NCI-H748 (cell line): Measurements from ENCODE around the gene PDE6C.

Experiments used
- DNase-seq: peaks from one replicate; lab custom pipeline; 2025; ENCODE audit not compliant: unreplicated experiment; lab: John Stamatoyannopoulos, UW

PDE6C gene

GRCh38 chr10:93593749-93594148 is 18.6 kb upstream of the PDE6C start:
- DNase-seq: no peak

GRCh38 chr10:93594518-93594917 is 17.8 kb upstream of the PDE6C start:
- DNase-seq: no peak

- no peak for DNase-seq
Observed at GRCh38 chr10:93595378-93596161, 16.8 kb upstream of the PDE6C start.

GRCh38 chr10:93596539-93596938 is 15.8 kb upstream of the PDE6C start:
- DNase-seq: no peak

GRCh38 chr10:93597075-93597599 is 15.2 kb upstream of the PDE6C start:
- DNase-seq: no peak

GRCh38 chr10:93598157-93598556 is 14.2 kb upstream of the PDE6C start:
- DNase-seq: no peak

- DNase-seq: no peak
Observed at GRCh38 chr10:93599335-93599734, 13.0 kb upstream of the PDE6C start.

- DNase-seq: no peak
Observed at GRCh38 chr10:93599778-93600177, 12.6 kb upstream of the PDE6C start.

GRCh38 chr10:93600446-93601145 is 11.7 kb upstream of the PDE6C start:
- peak; percentile 46 for DNase-seq

- DNase-seq: peak; percentile 46
Observed at GRCh38 chr10:93601146-93601773, 11.1 kb upstream of the PDE6C start, which contains the start of gene RBP4. TSS of gene RBP4 (minus strand) at chr10:93601235. CDS start at chr10:93601028, 207 bp downstream.

- no peak for DNase-seq
Observed at GRCh38 chr10:93601774-93602162, 10.6 kb upstream of the PDE6C start.

GRCh38 chr10:93603023-93603422 is 9.3 kb upstream of the PDE6C start:
- DNase-seq: no peak

GRCh38 chr10:93604146-93604545 is 8.2 kb upstream of the PDE6C start:
- no peak for DNase-seq

GRCh38 chr10:93608421-93608820 is 3.9 kb upstream of the PDE6C start:
- no peak for DNase-seq

- DNase-seq: no peak
Observed at GRCh38 chr10:93613126-93613525, 789 bp downstream of the PDE6C start.

- DNase-seq: no peak
Observed at GRCh38 chr10:93614101-93614825, 1.9 kb downstream of the PDE6C start.

- no peak for DNase-seq
Observed at GRCh38 chr10:93615576-93616235, 3.4 kb downstream of the PDE6C start.

GRCh38 chr10:93620925-93621324 is 8.6 kb downstream of the PDE6C start:
- no peak for DNase-seq

- DNase-seq: no peak
Observed at GRCh38 chr10:93622942-93623341, 10.6 kb downstream of the PDE6C start.

- DNase-seq: no peak
Observed at GRCh38 chr10:93628858-93629257, 16.5 kb downstream of the PDE6C start.
